ENCODE measurements around the gene PPP1R14C. TPM values are rescaled to one million over a fixed set of nuclear protein-coding genes. Genes with fewer than 3 reads are reported as not detected.
"Not testable (repeated sequence)": the region's sequence is repeated elsewhere in the genome, so short reads cannot be mapped to it uniquely, and the experiment has no call there.

PPP1R14C gene
- total RNA-seq, 1 donor from 2014 or later = 0.46 TPM

- TF ChIP-seq, protein P1, sequence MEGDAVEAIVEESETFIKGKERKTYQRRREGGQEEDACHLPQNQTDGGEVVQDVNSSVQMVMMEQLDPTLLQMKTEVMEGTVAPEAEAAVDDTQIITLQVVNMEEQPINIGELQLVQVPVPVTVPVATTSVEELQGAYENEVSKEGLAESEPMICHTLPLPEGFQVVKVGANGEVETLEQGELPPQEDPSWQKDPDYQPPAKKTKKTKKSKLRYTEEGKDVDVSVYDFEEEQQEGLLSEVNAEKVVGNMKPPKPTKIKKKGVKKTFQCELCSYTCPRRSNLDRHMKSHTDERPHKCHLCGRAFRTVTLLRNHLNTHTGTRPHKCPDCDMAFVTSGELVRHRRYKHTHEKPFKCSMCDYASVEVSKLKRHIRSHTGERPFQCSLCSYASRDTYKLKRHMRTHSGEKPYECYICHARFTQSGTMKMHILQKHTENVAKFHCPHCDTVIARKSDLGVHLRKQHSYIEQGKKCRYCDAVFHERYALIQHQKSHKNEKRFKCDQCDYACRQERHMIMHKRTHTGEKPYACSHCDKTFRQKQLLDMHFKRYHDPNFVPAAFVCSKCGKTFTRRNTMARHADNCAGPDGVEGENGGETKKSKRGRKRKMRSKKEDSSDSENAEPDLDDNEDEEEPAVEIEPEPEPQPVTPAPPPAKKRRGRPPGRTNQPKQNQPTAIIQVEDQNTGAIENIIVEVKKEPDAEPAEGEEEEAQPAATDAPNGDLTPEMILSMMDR (IDR thresholded peaks at IDR 0.05) = no peak
- Mint-ChIP-seq H3K9me3 (ENCODE audit: unreplicated experiment) (no peaks in the 10 kb centered on the region), H3K4me3 (ENCODE audit: unreplicated experiment) (no peak overlapping the region), H3K4me1 (ENCODE audit: unreplicated experiment) (peaks cover 6% of the 10 kb centered on the region), H3K27me3 (ENCODE audit: unreplicated experiment) (peaks cover 4% of the 10 kb centered on the region), H3K36me3 (ENCODE audit: unreplicated experiment) (no peaks in the 10 kb centered on the region), H3K27ac (ENCODE audit: unreplicated experiment) (no peak overlapping the region)
- DNase-seq (ENCODE audit: extremely low spot score, unreplicated experiment) = no peak
These were observed 33.3 kb downstream of the PPP1R14C start for GRCh38 chr6:150176152-150176551.

DNA sequence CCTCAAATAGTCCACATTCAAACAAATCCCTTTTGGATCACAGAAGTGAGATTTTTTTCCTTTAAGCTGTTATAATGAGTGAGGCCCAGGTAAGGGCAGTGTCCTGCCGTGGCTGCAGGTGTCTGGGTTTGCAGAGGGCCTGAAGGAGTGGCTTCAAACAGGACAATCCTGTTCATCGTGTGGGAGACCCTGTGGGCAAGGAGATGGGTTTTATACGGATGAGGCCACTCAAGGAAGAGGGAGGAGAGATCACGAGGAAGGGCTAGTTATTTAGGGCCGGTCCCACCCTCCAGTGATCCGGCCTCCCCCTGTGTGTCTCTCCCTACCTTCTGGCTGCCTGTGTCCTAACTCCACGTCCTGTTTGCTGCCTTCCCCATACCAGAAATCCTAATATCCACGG is 33.8 kb downstream of the PPP1R14C start:
- Mint-ChIP-seq H3K27ac (ENCODE audit: unreplicated experiment) (no peak overlapping the region), H3K9me3 (ENCODE audit: unreplicated experiment) (no peaks in the 10 kb centered on the region), H3K4me3 (ENCODE audit: unreplicated experiment) (no peak overlapping the region), H3K27me3 (ENCODE audit: unreplicated experiment) (peaks cover 4% of the 10 kb centered on the region), H3K36me3 (ENCODE audit: unreplicated experiment) (no peaks in the 10 kb centered on the region), H3K4me1 (ENCODE audit: unreplicated experiment) (peaks cover 6% of the 10 kb centered on the region)
- TF ChIP-seq, protein P1 (IDR thresholded peaks at IDR 0.05) = no peak
- DNase-seq (ENCODE audit: extremely low spot score, unreplicated experiment) = no peak

GRCh38 chr6:150177259-150177951 is 34.6 kb downstream of the PPP1R14C start:
- Mint-ChIP-seq H3K4me1 (ENCODE audit: unreplicated experiment) (peaks cover 6% of the 10 kb centered on the region), H3K27ac (ENCODE audit: unreplicated experiment) (peak overlapping the region; percentile 48), H3K36me3 (ENCODE audit: unreplicated experiment) (no peaks in the 10 kb centered on the region), H3K9me3 (ENCODE audit: unreplicated experiment) (no peaks in the 10 kb centered on the region), H3K4me3 (ENCODE audit: unreplicated experiment) (no peak overlapping the region), H3K27me3 (ENCODE audit: unreplicated experiment) (peaks cover 4% of the 10 kb centered on the region)
- DNase-seq (ENCODE audit: extremely low spot score, unreplicated experiment) = no peak
- TF ChIP-seq, protein P1 (IDR thresholded peaks at IDR 0.05) = no peak

DNA sequence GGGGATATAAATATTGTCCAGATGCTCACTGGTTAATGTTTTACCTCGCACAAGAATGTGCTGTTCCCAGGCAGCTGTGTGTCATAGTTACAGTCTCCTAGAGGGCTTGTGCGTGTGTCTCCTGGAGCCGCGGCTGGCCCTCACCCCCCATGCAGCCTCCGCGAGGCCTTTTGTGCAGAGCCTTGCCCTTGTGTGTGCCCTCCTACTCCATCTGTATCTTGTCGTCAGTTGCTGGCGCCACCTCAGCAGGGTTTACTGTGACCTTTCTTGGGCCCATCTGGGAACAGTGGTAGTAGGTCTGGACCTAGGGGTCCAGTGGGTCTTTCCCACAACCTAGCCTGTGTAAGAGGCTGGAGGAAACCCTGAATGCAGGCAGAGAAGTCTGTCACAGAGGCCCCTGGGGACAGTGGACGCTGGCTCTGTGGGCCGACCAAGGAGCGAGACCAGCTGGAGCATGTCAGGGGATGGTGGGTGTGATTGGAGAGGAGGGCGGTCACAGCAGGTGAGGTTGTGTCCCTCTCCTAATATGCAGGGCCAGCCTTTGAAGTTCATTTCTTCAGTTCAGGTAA is 35.2 kb downstream of the PPP1R14C start:
- H3K36me3 Mint-ChIP-seq (ENCODE audit: unreplicated experiment) = no peaks in the 10 kb centered on the region
- TF ChIP-seq, protein P1 (IDR thresholded peaks at IDR 0.05) = no peak
- peak overlapping the region; percentile 48 for H3K27ac Mint-ChIP-seq (ENCODE audit: unreplicated experiment)
- peaks cover 4% of the 10 kb centered on the region for H3K27me3 Mint-ChIP-seq (ENCODE audit: unreplicated experiment)
- no peak overlapping the region for H3K4me3 Mint-ChIP-seq (ENCODE audit: unreplicated experiment)
- no peak for DNase-seq (ENCODE audit: extremely low spot score, unreplicated experiment)
- H3K4me1 Mint-ChIP-seq (ENCODE audit: unreplicated experiment) = peaks cover 6% of the 10 kb centered on the region
- no peaks in the 10 kb centered on the region for H3K9me3 Mint-ChIP-seq (ENCODE audit: unreplicated experiment)

- H3K27ac Mint-ChIP-seq (ENCODE audit: unreplicated experiment) = no peak overlapping the region
- peaks cover 4% of the 10 kb centered on the region for H3K27me3 Mint-ChIP-seq (ENCODE audit: unreplicated experiment)
- DNase-seq (ENCODE audit: extremely low spot score, unreplicated experiment) = no peak
- H3K4me1 Mint-ChIP-seq (ENCODE audit: unreplicated experiment) = peaks cover 6% of the 10 kb centered on the region
- H3K4me3 Mint-ChIP-seq (ENCODE audit: unreplicated experiment) = no peak overlapping the region
- no peaks in the 10 kb centered on the region for H3K9me3 Mint-ChIP-seq (ENCODE audit: unreplicated experiment)
- TF ChIP-seq, protein P1 (IDR thresholded peaks at IDR 0.05) = no peak
- H3K36me3 Mint-ChIP-seq (ENCODE audit: unreplicated experiment) = no peaks in the 10 kb centered on the region
These were observed 36.2 kb downstream of the PPP1R14C start for GRCh38 chr6:150179030-150179429.

DNA sequence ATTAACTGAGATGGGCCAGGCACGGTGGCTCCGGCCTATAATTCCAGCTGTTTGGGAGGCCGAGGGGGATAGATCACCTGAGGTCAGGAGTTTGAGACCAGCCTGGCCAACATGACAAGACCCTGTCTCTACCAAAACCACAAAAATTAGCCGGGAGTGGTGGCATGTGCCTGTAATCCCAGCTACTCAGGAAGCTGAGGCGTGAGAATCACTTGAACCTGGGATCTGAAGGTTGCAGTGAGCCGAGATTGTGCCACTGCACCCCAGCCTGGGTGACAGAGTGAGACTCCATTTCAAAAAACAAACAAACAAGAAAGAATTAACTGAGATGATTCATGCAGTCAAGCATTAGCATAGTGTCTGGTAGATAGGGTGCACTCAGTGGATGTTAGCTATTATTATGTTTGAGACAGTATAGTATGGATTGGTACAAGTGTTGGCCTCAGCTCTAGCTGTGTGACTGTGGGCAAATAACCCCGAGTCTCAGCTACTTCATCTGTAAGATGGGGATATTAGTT is 37.1 kb downstream of the PPP1R14C start:
- H3K4me3 Mint-ChIP-seq (ENCODE audit: unreplicated experiment) = not testable (repeated sequence)

More for the DNA sequence above, 37.1 kb downstream of the PPP1R14C start:
- H3K27ac Mint-ChIP-seq (ENCODE audit: unreplicated experiment); H3K9me3 Mint-ChIP-seq (ENCODE audit: unreplicated experiment); H3K27me3 Mint-ChIP-seq (ENCODE audit: unreplicated experiment); DNase-seq (ENCODE audit: extremely low spot score, unreplicated experiment); H3K4me1 Mint-ChIP-seq (ENCODE audit: unreplicated experiment); H3K36me3 Mint-ChIP-seq (ENCODE audit: unreplicated experiment): not testable (repeated sequence)
